ENCODE results near the gene VSIG10. TPM values are rescaled to one million over a fixed set of nuclear protein-coding genes. Genes with fewer than 3 reads are reported as not detected.

The VSIG10 gene
- total RNA-seq, 1 donor from 2014 or later: 2.4 TPM

DNA sequence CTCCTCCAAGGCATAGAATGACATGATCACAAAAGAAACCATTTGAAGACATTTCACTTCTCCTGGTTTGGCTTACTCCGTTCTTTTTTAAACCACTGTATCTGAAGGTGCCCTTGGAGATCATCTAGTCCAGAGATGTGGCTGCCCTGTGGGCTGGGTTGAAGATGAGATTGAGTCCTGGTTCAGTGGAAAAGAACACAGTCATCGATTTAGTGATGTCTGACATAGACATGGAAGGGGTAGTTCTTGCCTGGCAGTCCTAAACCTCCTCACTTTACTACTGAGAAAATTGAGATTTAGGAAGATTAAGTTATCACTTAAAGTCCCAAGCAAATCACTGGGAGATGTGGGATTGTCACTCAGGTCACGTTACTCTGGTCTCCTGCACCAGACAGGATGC, 2.8 kb downstream of the VSIG10 start:
- H3K27ac Mint-ChIP-seq: no peak overlapping the region
- CTCF ChIA-PET: no interaction called here
- H3K36me3 Mint-ChIP-seq (ENCODE audit: low read depth): no peaks in the 10 kb centered on the region
- peaks cover 9% of the 10 kb centered on the region for H3K4me1 Mint-ChIP-seq
- no peak overlapping the region for H3K4me3 Mint-ChIP-seq
- DNase-seq (no peak), ATAC-seq (ENCODE audit: low read depth) (no peak)
- TF ChIP-seq, protein P1, sequence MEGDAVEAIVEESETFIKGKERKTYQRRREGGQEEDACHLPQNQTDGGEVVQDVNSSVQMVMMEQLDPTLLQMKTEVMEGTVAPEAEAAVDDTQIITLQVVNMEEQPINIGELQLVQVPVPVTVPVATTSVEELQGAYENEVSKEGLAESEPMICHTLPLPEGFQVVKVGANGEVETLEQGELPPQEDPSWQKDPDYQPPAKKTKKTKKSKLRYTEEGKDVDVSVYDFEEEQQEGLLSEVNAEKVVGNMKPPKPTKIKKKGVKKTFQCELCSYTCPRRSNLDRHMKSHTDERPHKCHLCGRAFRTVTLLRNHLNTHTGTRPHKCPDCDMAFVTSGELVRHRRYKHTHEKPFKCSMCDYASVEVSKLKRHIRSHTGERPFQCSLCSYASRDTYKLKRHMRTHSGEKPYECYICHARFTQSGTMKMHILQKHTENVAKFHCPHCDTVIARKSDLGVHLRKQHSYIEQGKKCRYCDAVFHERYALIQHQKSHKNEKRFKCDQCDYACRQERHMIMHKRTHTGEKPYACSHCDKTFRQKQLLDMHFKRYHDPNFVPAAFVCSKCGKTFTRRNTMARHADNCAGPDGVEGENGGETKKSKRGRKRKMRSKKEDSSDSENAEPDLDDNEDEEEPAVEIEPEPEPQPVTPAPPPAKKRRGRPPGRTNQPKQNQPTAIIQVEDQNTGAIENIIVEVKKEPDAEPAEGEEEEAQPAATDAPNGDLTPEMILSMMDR (IDR thresholded peaks at IDR 0.05): no peak
- no peaks in the 10 kb centered on the region for H3K9me3 Mint-ChIP-seq
- intact Hi-C loops (cut with micrococcal nuclease): no loop called here
- H3K27me3 Mint-ChIP-seq: peaks cover 21% of the 10 kb centered on the region
- POLR2A ChIA-PET: interaction anchor here (0.5 kb wide), 1 partner anchor 40 kb away, joined by 4 read pairs; the partner anchor contains the start of gene WSB2

DNA sequence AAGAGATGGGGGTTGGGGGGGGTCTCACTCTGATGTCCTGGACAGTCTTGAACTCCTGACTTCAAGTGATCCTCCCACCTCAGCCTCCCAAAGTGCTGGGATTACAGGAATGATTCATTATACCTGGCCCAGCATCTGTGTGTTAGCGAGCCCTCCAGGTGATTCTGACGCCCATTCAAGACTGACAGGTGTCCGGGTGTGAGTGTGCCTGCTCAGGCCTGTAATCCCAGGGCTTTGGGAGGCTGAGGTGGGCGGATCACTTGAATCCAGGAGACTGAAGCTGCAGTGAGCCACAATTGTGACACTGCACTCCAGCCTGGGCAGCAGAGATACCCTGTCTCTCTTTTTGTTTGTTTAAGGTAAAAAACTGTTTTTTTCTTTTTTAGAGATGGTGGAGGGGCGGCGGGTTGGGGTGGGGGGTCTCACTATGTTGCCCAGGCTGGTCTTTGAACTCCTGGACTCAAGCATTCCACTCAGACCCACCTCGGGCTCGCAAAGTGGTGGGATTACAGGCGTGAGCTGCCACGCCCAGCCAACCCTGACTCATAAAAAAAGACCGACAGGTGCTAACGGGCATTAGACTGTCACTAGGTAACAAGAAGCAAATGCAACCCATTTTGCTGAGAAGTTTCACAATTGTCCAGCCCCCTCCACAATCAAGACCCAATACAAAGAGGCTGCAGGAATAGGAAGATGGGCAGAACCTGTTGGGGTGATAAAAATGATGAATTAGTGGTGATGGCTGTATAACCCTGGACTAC, 4.7 kb downstream of the VSIG10 start:
- no peak overlapping the region for H3K27ac Mint-ChIP-seq
- ATAC-seq (ENCODE audit: low read depth) (no peak), DNase-seq (no peak)
- POLR2A ChIA-PET: no interaction called here
- intact Hi-C loops (cut with micrococcal nuclease): no loop called here
- H3K36me3 Mint-ChIP-seq (ENCODE audit: low read depth): no peaks in the 10 kb centered on the region
- TF ChIP-seq, protein P1 (IDR thresholded peaks at IDR 0.05): no peak
- H3K27me3 Mint-ChIP-seq: peaks cover 14% of the 10 kb centered on the region
- no peak overlapping the region for H3K4me3 Mint-ChIP-seq
- H3K9me3 Mint-ChIP-seq: no peaks in the 10 kb centered on the region
- CTCF ChIA-PET: no interaction called here
- peaks cover 4% of the 10 kb centered on the region for H3K4me1 Mint-ChIP-seq

DNA sequence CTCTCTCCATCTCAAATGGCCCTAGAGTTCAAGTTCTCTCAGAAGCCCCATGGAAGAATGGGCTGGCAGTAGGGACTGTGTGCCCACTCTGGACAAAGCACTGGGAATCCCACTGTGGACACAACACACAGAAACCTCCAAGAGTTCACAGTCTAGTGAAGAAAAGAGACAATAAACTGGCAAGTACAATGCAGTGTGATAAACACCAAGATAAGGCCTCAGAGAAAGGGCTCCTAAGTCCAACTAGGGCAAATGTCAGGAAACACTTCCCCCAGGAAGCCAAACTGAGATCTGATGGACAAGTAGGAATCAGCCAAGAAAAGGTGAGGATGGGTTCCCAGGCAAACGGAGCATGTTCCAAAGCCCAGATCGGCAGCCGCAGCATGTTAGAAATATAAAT, 5.4 kb downstream of the VSIG10 start:
- intact Hi-C loops (cut with micrococcal nuclease): no loop called here
- POLR2A ChIA-PET: no interaction called here
- H3K27me3 Mint-ChIP-seq: peaks cover 14% of the 10 kb centered on the region
- no peaks in the 10 kb centered on the region for H3K9me3 Mint-ChIP-seq
- TF ChIP-seq, protein P1 (IDR thresholded peaks at IDR 0.05): no peak
- CTCF ChIA-PET: no interaction called here
- ATAC-seq (ENCODE audit: low read depth) (no peak), DNase-seq (no peak)
- peaks cover 4% of the 10 kb centered on the region for H3K4me1 Mint-ChIP-seq
- H3K36me3 Mint-ChIP-seq (ENCODE audit: low read depth): no peaks in the 10 kb centered on the region
- H3K4me3 Mint-ChIP-seq: no peak overlapping the region
- H3K27ac Mint-ChIP-seq: no peak overlapping the region

DNA sequence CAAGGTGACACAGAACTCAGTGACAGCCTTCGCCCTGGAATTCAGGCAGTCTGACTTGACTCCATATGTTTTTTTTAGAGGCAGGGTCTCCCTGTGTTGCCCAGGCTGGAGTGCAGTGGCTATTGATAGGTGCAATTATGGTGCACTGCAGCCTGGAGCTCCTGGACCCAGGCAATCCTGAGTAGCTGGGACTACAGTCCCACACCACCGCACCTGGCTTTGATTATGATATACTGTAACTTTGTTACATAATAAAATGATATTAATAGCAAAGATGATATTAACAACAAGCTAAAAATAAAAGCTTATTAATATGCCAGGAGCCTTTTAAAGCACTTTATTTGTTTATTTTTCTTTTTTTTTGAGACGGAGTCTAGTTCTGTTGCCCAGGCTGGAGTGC, 9.8 kb downstream of the VSIG10 start:
- TF ChIP-seq, protein P1 (IDR thresholded peaks at IDR 0.05): no peak
- Mint-ChIP-seq H3K4me1 (no peaks in the 10 kb centered on the region), H3K27me3 (peaks cover 4% of the 10 kb centered on the region), H3K4me3 (no peak overlapping the region), H3K27ac (no peak overlapping the region), H3K36me3 (ENCODE audit: low read depth) (no peaks in the 10 kb centered on the region), H3K9me3 (no peaks in the 10 kb centered on the region)
- DNase-seq (no peak), ATAC-seq (ENCODE audit: low read depth) (no peak)
- ChIA-PET CTCF (no interaction called here), POLR2A (no interaction called here)
- intact Hi-C loops (cut with micrococcal nuclease): no loop called here

DNA sequence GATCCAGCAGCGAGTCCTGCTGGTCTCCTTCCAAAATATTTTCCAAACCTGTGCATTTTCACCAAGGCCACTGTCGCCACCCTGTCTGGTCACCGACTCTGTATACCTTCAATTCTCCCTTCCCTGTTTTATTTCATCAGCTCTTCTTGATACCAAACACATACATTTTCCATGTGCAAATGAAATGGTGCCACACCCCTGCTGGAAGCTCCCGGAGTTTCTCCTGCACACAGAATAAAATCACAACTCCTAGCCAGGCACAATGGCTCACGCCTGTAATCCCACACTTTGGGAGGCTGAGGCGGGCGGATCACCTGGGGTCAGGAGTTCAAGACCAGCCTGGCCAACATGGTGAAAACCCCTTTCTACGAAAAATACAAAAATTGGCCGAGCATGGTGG, 14.0 kb downstream of the VSIG10 start:
- CTCF ChIA-PET: interaction anchor here (1.2 kb wide), 1 partner anchor 12 kb away, joined by 3 read pairs; no protein-coding TSS in a partner anchor

More for the DNA sequence above, 14.0 kb downstream of the VSIG10 start:
- H3K27me3 Mint-ChIP-seq: no peaks in the 10 kb centered on the region
- no peak overlapping the region for H3K4me3 Mint-ChIP-seq
- ATAC-seq (ENCODE audit: low read depth): no peak
- H3K9me3 Mint-ChIP-seq: no peaks in the 10 kb centered on the region
- no peak for DNase-seq
- H3K27ac Mint-ChIP-seq: no peak overlapping the region
- TF ChIP-seq, protein P1 (IDR thresholded peaks at IDR 0.05): no peak
- no peaks in the 10 kb centered on the region for H3K4me1 Mint-ChIP-seq
- POLR2A ChIA-PET: no interaction called here
- intact Hi-C loops (cut with micrococcal nuclease): no loop called here
- no peaks in the 10 kb centered on the region for H3K36me3 Mint-ChIP-seq (ENCODE audit: low read depth)

Data from activated B cell treated with CpG ODN at 0.5 μM for 24 hours (primary cell).